GM12874 (cell line): ENCODE data around the gene PLPP4.
A peak's percentile ranks its signal among the peaks of the same experiment; 100 is the strongest.

Experiments
- CTCF ChIP-seq: IDR thresholded peaks from 2 replicates; pipeline ENCODE4 v1.5.1; 2011; ENCODE audit warnings: low read depth, mild to moderate bottlenecking, control low read depth, low read length, moderate library complexity; ENCODE audit not compliant: insufficient read depth

The PLPP4 gene

GRCh38 chr10:120583424-120584108 is 126.5 kb downstream of the PLPP4 start:
- TF ChIP-seq CTCF: no peak

- TF ChIP-seq CTCF: no peak
Observed at GRCh38 chr10:120584786-120585185, 127.8 kb downstream of the PLPP4 start.

- TF ChIP-seq CTCF: no peak
Observed at GRCh38 chr10:120586471-120586872, 129.4 kb downstream of the PLPP4 start.

GRCh38 chr10:120587061-120587460 is 130.0 kb downstream of the PLPP4 start:
- TF ChIP-seq CTCF: no peak

- no peak for TF ChIP-seq CTCF
Observed at GRCh38 chr10:120588311-120588710, 131.3 kb downstream of the PLPP4 start.

GRCh38 chr10:120593693-120594092 is 136.7 kb downstream of the PLPP4 start:
- no peak for TF ChIP-seq CTCF

GRCh38 chr10:120597902-120598301 is 140.9 kb downstream of the PLPP4 start:
- TF ChIP-seq CTCF: no peak

GRCh38 chr10:120598386-120598785 is 141.4 kb downstream of the PLPP4 start:
- TF ChIP-seq CTCF: peak; percentile 8; the same call in 1 of the 2 replicates
